PFSK-1 (cell line): Measurements from ENCODE around the gene CD27.

ENCODE experiments used
- FOXP2 ChIP-seq: optimal IDR thresholded peaks from 2 replicates; pipeline ENCODE3; 2011; ENCODE audit warnings: borderline replicate concordance, control low read depth, inconsistent platforms; ENCODE audit not compliant: insufficient read depth; ENCODE audit errors: extremely low read length, extremely low read depth
- POLR2AphosphoS5 ChIP-seq: IDR thresholded peaks from 2 replicates; pipeline ENCODE4 v1.6.1; 2012; ENCODE audit warnings: low read depth, mild to moderate bottlenecking, control low read depth, low read length, moderate library complexity

DNA sequence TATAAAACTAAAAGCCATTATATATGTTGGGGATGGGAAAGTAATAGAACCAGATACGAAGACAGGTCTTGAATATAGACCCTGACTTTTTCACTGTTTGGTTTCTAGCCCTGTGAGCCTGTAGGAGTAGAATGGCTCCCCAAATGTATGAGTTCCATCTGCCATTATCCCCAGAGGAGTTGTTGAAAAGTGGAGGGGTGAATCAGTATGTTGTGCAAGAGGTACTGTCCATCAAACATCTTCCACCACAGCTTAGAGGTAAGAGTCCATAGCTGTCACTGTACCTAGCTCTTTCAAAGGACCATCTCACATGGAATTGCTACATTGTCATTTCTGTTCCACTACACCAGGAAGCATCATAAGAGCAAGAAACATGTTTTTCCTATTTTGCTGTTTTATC is 50.2 kb downstream of the CD27 start:
- TF ChIP-seq FOXP2: no peak
- TF ChIP-seq POLR2AphosphoS5: no peak
